Activated naive CD4-positive, alpha-beta T cell treated with Interleukin-2 at 50 U/mL for 16 hours (primary cell): ENCODE data around the gene BDH1.
"Not testable (repeated sequence)": the region's sequence is repeated elsewhere in the genome, so short reads cannot be mapped to it uniquely, and the experiment has no call there.

ENCODE experiments used
- DNase-seq: peaks from one replicate; pipeline ENCODE4 v3.0.0-alpha.2; 2020

BDH1 gene

GRCh38 chr3:197484204-197484901 lies 71.4 kb downstream of the BDH1 start:
- no peak for DNase-seq

DNA sequence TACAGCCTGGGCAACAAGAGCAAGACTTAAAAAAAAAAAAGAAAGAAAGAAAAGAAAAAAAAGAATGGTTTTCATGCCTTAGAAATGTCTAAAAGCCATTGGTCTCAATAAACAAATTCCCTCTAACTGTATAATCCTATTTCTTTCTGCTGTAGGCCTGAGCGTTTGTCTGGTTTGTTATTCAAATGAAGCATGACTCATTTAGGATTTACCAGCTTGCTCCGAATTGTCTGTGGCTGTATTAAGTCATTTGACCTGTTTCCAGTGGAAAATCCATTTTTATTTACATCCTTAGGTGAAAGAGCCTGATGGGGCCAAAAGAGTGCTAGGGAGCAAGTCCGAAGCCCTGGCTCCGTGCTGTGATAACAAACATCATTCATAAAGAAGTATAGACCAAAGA lies 73.8 kb downstream of the BDH1 start:
- no peak for DNase-seq

DNA sequence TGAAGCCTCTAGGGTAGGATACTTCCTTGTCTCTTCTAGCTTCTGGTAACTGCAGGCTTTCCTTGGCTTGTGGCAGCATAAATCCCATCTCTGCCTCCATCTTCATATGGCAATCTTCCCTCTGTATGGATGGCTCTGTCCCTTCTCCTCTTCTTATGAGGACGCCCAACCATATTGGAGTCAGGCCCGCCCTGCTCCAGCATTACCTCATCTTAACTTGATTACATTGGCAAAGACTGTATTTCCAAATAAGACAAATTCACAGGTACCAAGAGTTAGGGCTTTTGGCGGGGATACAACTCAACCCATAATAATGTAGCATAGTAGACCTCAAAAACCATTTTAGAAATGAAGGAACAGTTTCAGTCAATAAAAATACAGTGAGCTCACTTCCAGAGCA lies 75.4 kb downstream of the BDH1 start:
- DNase-seq: no peak

- no peak for DNase-seq
These were observed 76.8 kb downstream of the BDH1 start for GRCh38 chr3:197478746-197479668.

DNA sequence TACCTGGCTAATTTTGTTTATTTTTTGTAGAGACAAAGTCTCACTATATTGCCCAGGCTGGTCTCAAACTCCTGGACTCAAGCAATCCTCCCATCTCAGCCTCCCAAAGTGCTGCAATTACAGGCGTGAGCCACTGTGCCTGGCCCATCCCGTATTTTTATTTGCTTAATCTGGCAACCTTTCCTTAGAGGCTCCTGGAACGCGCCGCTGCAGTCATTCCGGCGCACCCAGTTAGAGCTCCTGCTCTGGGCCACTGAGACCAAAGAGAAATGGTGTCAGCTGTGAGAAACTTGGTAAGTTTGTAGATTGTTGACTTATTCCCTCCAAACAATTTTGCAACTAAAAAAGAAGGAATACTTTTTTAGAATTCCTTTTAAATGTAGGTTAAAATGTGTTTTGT lies 78.0 kb downstream of the BDH1 start:
- DNase-seq: not testable (repeated sequence)

DNA sequence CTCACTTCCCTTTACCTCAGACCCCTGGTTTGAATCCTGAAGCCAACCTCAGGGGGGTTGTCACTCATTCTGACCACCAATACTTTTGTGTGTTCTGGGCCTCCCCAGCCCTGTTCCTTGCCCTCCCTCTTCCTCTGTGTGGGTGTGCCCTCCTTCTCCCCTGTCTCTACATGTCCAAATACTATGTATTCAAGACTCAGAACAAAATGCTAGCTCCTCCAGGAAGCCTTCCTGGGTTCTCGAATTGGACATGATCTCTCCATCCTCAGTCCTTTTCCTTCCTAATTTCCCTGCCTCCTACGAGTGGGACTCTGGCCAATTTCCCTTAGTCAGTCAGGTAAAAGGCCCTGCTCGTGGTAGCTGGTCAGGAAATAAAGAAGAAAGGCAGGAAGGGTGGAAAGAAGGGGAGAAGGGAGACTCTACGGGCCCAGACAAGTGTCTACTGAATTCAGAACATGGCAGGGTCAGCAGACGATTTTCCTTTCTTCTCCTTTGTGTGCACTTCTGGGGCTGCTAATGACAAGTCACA lies 79.7 kb downstream of the BDH1 start:
- DNase-seq: no peak

DNA sequence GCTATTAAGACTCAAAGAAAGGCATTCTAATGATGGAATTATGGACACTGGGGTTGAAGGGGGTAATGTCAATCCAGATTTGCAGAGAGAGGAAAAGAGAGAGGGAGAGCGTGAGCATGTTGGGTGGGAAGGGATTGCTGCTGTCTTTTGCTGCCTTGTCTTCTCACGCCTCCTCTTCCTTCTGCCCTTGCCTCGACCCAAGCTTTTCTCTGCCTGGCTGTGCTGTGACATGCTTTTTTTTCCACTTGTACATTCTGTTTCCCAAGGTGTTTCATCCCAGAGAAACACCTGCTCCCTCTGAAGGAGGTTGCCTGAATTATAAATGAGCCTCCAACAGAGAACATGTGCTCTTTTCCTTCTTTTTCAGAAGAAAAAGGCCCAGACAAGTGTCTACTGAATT lies 80.3 kb downstream of the BDH1 start:
- no peak for DNase-seq

DNA sequence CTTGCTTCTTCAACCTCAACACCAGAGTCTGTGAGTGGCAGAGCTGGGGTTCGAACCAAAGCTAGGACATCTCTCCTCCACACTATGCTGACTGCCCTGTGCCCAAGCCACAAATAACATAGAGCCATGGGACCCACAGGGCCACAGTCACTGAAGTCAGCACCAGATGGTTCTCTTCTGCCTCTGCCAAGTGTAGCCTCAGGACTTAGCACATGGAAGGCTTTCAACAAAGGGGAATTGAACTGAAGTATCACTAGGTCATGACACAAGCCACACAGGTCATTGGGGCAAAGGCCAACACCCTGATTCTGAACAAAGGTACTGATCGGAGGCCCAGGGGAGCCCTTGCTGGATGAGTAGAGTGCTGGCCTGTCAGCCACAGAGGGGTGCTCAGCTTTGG lies 83.6 kb downstream of the BDH1 start:
- no peak for DNase-seq

DNA sequence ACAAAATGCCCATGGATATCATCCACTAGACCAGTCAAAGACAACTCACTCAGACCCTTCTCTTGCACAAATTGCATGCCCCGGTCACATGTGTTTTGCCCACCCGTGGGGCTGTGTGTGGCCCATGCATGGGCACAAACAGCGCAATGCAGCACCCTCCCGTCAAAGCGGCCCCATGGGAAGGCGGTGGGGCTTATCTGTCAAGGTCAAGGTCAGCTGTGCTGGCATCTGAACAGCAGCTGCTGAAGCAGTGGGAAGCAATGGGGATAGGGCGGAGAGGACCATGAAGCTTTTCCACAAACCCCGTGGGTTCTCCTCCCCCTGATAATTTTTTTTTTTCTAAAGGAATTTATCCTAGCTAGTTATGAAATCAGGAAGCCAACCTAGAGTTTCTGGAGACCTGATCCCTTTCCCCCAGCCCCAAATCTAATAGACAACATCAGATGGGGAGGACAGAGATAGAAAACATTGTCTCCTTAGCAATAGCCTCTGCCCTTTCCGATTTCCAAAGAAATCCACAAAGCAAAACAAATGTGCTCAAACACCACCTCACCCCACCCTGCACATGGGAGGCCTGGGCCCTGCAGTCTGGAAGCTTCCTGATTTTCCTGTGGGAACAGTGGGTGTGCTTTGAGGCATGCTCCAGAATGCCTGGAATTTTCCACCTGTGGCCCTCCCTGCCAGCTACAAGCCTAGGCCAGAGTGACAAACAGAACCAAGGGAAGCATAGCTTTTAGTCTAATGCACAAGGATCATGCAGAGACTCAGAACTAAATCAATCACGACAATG lies 84.4 kb downstream of the BDH1 start:
- no peak for DNase-seq

DNA sequence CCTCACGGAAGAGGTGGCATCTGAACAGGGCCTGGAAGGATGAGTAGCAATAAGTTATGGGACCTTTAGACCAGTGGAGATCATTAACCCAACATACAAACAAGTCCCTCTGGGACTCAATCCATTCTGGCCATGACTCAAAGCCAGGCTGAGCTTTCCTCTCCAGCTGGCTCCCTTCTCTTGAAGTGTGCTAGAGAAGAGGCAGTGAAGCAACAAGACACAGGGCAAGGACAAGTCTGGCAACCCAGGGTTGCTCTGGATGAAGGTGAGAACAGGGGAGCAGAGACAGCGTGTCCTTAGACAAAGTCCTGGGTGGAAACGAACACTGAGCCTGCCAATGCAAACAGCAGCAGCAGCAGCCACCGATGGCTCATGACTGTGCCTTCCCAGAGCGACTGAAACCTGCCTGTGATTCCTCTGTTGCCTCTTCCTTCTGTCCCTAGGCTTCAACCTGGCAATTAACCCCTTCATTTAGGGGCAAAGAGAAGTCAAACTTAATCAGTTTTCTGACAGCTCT lies 86.8 kb downstream of the BDH1 start:
- DNase-seq: no peak

GRCh38 chr3:197468167-197468566 lies 87.6 kb downstream of the BDH1 start:
- DNase-seq: no peak

- no peak for DNase-seq
These were observed 89.0 kb downstream of the BDH1 start for GRCh38 chr3:197466586-197467399.

GRCh38 chr3:197465996-197466549 lies 89.7 kb downstream of the BDH1 start:
- DNase-seq: no peak

DNA sequence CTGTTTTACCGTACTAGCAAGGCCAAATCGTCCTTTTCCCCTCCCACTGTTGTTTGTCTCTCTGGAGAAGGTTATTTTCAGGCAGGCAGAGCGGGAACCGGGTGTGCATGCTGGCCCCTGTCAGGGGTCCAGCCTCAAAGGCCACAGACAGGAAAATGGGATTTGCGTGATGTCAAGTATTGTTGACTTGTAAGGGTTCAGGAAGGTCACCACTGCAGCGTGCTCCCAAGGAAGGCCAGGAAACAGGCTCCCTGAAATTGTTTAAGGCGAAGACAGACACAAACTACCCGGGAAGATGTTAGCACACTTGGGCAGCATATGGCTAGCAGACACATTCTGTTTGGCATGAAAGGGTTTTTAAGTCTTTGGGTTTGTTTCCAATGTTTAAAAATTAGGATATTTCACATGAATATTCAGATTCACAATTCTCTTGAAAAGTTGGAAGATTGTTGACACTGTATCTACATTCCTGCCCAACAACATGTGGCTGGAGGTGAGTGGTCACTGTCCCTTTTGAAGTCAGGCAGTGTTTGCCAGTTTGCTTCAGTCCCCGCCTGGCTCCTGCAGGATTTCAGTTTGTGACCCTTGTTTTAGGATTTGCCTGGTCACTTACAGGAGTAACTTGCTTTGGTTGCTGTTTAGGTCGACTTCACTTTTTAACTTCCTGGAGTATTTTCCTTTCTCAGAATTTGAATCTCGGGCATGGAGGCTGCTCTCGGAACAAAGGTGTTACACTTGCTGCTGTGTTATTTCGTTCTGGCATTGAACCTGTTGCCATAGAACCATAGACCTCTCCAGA lies 90.4 kb downstream of the BDH1 start:
- no peak for DNase-seq

GRCh38 chr3:197464794-197465193 lies 91.0 kb downstream of the BDH1 start:
- no peak for DNase-seq

- DNase-seq: no peak
These were observed 92.5 kb downstream of the BDH1 start for GRCh38 chr3:197463279-197463678.

DNA sequence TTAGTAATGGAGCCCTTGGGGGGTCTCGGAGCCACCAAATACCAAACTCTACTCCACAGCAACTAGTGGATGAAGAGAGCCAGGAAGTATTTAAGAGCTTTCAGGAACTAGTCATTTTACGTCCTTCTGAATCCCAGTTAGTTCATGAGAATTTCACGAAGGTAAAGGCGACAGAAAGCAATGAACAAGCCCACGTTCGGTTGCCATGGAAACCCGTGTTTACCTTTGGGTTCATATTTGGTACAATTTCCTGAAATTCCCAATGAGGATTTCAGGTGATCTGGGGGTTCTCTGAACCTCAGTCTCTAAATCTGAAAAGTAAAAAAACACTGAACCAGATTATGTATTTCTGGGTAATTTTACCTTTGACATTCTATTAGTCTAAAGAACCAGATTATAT lies 93.0 kb downstream of the BDH1 start:
- DNase-seq: no peak

DNA sequence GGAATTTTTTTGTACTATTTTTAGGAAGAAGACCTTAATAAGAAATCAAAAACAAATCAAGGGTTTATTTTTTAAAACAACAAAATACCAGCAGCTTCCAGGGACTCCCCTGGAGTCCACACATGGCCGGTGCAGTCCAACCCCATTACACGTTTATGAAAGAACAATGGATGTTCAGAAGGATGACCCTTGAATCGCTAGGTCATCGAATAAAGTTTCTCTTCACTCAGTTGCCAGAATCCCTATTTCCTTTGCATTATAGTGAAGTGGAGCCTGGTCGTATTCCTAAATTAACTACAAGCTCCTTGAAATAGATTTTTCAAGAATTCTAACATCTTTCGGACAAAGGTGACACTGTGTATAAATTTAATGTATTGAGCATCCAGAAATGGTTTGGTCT lies 95.1 kb downstream of the BDH1 start:
- DNase-seq: no peak

- DNase-seq: no peak
These were observed 95.8 kb downstream of the BDH1 start for GRCh38 chr3:197460002-197460401.
